NCI-H1048 (cell line): Measurements from ENCODE around the gene ZNF569.
"Not testable (repeated sequence)": the region's sequence is repeated elsewhere in the genome, so short reads cannot be mapped to it uniquely, and the experiment has no call there.

Experiments
- DNase-seq: peaks from one replicate; lab custom pipeline; 2025; lab: John Stamatoyannopoulos, UW

ZNF569 gene

DNA sequence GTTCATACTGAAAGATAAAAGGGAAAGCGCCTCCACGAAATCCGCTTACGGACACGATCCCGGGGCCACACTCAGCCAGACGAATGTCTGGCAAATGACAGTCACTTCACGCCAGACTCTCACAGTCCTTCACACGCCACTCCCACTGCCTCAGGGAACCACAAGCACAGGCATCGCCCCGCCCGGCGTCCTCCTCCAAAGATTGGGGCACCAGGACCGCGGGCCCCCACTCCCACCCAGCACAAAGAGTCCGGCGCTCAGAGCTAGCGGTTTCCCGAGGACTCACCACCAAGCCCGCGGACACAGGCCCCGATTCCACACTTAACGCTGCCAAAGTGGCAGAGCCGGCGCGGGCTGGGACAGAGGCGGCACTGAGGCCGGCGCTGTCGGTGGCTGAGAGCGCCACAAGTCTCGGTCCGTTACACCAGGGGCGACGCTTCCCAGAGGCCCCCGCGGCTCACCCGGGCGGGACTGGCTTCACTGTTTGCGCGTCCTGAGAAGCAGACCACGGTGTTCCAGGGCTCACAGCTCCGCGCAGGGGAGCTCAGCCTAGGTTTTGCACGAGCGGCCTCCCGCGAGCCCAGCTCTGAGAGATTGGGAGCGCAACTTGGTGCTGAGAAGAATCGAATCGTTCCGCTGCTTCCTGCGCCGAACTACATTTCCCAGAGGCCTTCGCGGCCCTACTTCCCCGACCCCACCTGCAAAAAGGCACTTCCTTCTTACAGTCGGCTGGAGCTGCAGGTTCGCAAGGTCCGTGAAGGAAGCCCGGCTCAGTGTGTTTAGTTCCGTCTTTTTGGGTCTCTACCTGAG, at the start of gene ZNF569:
ZNF569 (minus strand) TSS at position 647 of the 810 bp plus-strand sequence. CDS start 22,523 bp downstream, outside the sequence.
- DNase-seq, result peak; percentile 74

DNA sequence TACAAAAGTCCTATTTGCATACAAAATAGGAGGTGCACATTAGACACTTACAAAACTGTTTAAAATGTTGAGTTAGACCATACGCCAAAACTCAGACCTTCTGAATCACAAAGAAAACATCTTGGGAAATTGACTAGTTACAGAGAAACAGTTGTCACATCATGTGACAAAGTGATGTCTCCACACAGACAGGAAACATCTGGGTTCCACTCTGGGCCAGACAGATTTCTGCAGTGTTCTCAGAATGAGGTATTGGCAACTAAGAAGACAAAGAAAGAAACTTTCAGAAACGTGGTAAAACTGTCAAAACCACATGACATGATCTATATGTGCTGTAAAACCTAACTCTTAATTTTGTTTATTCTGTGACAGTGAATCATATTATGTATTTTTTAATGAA, 46.2 kb upstream of the ZNF569 start:
- DNase-seq, result no peak

DNA sequence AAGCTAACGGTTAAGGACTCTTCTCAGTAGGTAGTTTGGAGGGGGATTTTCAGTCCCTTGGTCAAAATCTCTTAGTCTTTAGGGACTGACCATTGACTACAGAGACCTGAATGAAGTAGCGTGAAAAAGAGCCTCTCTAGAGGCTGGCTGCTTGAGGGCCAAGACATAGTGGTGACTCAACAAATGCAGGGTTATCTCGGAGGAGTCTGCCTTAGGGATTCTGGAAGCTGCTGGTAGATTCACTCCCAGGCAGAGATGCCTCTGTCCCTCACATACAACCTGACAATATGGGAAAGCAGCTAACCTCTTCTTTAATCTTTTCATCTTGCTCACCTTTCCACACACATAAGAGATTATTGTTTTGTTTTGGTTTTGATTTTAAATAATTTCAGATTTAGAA, 44.6 kb upstream of the ZNF569 start:
- DNase-seq, result no peak

DNA sequence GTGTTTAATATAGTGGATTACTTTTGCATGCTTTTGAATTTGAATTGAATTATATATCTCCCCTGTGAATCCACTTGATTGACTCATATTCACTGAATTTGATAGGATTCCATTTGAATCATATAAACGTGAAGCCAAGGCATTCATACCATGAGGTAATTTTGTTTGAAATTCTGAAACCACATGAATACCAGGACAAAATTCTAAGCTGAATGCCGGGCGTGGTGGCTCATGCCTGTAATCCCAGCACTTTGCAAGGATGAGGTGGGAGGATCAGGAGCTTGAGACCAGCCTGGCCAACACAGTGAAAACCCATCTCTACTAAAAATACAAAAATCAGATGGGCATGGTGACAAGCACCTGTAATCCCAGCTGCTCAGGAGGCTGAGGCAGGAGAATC, 43.9 kb upstream of the ZNF569 start:
- DNase-seq, result no peak

DNA sequence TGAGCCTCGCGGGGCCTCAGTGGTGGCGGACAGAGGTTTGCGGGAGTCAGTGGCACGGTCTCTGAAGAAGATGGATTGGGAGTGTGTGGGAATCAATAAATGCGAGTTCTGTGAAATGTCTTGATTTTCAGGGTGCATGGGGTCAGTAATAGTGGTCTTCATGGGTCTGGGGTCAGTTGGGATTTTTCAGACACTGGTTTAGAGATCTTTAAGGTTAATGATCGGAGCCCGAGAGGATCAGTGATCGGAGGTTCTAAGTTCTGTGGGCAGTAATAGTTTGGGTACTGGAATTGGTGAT, 39.9 kb upstream of the ZNF569 start:
- DNase-seq, result no peak

DNA sequence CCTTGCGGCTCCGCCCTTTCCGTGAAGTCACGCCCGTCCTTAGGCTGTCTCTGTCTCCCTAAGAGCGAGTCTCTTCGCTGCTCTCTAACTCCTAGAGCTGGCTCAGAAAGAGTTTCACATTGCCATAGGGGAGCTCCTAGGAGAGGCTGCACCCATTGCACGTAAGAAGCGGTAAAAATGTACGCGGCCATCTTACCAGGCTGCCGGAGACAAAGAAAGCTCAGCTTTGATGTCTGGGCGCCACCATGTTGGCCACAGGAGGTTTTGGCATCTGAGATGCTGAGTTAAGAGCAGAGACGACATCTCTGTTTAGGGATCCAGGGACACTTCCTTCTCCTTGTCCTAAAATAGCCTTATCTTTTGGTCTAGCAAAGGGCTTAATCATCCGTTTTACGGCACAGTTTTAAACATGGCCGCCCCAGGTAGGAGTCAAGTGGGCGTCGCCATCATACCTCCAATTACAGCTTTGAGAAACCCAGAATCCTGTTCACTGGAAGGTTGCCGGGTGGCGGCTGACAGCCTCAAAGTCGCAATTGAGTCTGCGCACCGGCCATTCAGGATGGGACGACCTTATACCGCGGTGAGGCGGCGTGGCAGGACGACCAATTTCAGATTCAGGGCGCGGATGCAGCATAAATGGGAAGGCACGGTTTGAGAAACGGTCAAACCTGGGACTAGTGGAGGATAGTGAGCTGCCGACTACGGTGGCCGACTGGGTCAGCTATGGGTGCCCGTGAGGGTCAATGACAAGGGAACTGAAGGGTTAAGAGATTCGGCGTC, 39.3 kb upstream of the ZNF569 start, which contains the start of gene ZNF793:
ZNF793 (plus strand) TSS at position 553 of the 780 bp plus-strand sequence. CDS start 16,501 bp downstream, outside the sequence.
- peak; percentile 4 for DNase-seq

DNA sequence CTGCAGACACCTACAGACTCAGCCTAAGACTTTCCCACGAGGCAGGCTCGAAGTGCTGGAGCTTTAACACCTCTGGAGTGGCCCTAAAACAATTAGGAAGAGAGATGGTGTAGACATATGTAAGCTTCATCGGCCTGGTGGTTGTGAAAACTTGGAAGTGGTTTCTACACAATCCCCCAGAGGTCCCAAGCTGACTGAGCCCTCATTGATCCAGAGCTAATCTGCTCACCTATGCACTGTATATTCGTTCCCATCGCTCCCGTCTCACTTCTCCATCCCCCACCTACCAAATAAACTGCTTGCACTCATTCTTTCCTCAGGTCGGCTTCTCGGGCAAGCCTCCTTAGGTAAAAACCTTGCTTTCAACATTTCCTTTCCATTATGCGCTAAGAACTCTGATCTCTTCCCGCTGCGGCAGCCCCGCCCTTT, 38.7 kb upstream of the ZNF569 start:
- DNase-seq, result no peak

DNA sequence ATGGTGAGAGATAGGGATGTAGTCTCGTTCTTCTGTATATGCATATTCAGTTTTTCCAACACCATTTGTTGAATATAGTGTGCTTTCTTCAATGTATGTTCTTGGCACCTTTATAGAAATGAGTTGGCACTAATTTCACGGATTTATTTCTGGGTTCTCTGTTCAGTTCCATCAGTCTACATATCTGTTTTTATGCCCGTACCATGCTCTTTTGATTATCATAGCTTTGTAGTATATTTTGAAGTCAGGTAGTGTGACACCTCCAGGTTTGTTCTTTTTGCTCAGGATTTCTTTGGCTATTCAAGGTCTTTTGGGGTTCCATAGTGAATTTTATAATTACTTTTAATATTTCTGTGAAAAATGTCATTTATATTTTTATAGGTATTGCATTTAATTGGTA, 25.0 kb upstream of the ZNF569 start:
- no peak for DNase-seq

DNA sequence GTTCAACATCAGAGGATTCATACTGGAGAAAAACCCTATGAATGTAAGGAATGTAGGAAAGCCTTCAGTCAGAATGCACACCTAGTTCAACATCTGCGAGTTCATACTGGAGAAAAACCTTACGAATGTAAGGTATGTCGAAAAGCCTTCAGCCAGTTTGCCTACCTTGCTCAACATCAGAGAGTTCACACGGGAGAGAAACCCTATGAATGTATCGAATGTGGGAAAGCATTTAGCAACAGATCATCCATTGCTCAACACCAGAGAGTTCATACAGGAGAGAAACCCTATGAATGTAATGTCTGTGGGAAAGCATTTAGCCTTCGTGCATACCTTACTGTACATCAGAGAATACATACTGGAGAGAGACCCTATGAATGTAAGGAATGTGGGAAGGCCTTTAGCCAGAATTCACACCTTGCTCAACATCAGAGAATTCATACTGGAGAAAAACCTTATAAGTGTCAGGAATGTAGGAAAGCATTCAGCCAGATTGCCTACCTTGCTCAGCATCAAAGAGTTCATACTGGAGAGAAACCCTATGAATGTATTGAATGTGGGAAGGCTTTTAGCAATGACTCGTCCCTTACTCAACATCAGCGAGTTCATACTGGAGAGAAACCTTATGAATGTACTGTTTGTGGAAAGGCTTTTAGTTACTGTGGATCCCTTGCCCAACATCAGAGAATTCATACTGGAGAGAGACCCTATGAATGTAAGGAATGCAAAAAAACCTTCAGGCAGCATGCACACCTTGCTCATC, 17.3 kb upstream of the ZNF569 start:
- no peak for DNase-seq

DNA sequence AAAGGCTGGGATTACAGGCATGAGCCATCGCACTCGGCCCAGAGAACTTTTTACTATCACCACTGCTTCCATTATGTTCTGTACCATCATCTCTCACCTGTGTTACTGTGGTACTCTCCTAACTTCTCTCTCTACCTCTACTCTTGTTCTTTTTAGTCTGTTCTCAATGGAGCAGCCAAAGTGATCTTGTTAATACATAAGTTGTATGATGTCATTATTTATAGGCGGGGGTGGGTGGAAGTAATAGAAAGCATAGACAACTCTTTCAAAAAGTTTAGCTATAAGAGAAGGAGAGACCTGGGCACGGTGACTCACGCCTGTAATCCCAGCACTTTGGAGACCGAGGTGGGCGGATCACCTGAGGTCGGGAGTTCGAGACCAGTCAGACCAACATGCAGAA, 4.9 kb upstream of the ZNF569 start:
- DNase-seq, result no peak

DNA sequence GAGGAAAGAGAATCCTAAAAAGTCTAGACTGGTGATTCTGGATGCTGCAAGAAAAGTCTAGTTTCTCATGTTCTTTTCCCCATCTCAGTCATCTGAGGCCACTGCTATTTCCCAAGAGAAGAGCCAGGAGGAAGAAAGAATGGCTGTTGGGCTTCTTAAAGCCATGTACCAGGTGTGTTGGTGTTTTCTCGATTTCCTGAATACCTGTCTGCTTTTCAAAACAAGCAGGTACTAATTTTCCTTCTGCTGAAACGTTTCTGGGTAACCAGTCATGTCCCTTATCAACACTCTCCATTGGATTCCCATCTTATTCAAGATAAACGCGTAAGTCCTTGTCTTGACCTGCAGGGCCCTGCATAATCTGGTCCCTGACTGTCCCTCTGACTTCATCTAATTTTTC, 3.0 kb upstream of the ZNF569 start:
- no peak for DNase-seq

DNA sequence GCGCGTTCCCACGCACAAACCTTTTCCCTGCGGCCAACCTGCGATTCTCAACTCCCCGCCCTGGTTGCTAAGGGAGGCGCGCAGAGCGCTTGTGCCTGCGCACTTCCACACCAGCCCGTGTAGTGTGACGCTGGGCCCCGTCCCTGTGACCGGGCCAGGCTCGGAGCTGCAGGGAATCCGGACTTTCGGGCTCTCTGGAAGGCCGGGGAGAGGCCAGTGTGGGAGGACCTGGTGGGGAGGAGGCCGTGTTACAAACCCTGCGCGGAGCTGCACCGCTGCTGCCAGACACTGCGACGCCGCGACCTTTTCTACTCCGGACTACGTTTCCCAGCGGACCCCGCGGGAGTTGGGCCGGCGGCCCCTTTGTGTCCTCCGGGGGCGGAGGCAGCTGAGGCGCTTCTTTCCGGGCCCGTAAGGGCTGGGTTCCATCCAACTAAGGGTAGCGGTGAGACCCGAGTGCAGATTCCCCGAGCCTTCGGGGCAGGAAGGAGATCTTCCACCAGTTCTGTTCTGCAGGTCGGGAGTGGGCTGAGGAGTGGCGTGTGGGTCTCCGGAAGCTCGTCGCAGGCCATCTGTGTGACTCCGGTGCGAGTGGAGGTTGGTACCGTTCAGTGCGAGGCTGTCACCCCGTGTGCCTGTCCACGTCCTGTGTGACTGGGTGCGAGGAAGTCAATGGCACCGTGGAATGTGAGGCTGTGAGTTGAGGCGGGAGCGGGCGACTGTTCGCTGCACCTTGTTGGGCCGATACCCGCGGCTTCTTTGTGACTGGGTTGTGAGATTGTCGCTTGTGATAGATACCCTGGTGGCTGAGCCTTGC, 1.9 kb upstream of the ZNF569 start, which contains the start of gene ZNF570:
ZNF570 (plus strand) TSS at position 396 of the 817 bp plus-strand sequence. CDS start 999 bp downstream, outside the sequence.
- peak; percentile 42 for DNase-seq

DNA sequence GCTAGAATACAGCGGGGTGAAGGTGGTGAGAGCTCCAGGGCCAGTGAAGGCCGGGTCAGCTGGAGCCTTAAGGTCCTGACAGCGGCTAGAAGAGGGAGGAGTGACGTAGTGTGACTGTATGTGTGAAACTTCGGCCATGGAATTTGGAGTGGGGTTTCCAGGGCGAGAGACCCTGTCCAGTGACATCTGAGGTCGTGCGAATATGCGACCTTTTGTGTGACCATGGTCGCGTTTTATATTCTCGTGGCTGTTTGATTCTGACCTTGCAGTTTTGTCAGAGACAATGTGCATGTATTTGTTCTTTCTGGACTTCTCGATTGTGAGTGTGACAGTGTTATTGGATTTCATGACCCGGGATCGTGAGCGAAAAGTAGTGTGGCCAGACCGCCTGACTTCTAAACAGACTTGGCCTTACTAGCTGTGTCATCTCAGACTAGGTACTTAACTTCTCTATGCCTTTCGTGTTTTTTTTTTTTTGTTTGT, 405 bp upstream of the ZNF569 start:
- DNase-seq, result no peak

DNA sequence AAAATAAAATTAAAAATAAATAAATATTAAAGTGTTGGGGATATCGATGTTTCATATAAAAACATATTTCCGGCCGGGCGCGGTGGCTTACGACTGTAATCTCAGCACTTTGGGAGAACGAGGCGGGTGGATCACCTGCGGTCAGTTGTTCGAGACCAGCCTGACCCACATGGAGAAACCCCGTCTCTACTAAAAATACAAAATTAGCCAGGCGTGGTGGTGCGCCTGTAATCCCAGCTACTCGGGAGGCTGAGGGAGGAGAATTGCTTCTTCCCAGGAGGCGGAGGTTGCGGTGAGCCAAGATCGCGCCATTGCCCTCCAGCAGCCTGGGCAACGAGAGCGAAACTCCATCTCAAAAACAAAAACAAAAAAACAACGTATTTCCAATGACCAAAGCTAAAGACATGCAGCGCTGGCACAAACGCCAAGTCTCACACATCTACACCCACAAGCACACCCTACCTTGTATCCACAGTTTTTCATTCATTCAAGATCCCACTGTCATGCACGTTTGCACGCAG, 907 bp downstream of the ZNF569 start:
- no peak for DNase-seq

DNA sequence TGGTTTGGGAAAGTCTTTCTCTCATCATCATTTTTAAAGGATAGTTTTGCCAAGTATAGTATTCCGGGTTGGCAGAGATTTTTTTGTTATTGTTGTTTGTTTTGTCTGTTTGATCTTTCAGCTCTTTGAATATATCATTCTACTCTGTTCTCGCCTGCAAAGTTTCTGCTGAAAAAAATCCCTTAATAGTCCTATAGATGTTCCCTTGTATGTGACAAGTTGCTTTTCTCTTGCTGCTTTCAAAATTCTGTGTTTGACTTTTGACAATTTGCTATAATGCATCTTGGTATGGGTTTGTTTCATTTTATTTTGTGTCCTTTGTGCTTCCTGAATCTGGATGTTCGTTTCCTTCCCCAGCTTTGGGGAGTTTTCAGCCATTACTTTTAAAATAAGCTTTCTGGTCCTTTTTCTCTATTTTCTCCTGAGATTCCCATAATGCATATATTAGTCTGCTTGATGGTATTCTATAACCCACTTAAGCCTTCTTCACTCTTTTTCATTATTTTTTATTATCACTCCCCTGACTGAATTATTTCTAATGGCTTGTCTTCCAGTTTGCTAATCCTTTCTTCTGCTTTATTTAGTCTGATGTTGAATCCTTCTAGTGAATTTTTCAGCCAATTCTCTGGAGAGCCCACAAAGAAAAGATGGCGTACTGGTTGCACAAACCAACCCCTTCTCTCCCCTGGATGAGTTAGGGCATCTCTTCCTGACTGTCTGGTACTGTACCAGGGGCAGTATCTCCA, 14.6 kb downstream of the ZNF569 start:
- no peak for DNase-seq

DNA sequence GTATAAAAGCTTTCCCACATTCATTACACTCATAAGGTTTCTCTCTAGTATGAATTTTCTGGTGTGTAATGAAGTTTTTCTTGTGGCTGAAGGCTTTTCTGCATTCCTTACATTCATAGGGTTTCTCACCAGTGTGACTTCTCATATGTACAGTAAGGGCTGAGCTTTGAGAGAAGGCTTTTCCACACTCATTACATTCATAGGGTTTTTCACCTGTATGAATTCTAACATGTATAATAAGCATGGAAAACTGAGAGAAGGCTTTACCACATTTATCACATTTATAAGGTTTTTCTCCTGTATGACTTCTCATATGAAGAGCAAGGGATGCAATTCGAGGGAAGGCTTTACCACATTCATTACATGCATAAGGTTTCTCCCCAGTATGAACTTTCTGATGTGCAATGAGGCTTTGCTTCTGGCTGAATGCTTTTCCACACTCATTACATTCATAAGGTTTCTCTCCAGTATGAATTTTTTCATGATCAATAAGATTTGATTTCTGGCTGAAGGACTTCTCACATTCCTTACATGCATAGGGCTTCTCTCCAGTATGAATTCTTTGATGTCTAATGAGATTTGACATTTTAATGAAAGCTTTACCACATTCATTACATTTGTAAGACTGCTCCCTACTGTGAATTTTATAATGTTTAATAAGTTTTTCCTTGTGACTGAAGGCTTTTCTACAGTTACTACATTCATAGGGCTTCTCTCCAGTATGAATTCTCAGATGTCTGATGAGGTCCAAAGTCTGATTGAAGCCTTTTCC, 53.7 kb downstream of the ZNF569 start:
- no peak for DNase-seq

DNA sequence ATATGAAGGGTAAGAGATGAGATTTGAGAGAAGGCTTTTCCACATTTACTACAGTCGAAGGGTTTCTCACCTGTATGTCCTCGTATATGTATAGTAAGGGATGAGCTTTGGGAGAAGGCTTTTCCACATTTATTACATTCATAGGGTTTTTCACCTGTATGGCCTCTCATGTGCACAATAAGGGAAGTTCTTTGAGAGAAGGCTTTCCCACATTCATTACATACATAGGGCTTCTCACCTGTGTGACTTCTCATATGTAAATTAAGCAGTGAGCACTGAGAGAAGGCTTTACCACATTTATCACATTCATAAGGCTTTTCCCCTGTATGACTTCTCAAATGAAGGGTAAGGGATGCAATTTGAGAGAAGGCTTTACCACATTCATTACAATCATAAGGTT, 54.5 kb downstream of the ZNF569 start:
- no peak for DNase-seq

DNA sequence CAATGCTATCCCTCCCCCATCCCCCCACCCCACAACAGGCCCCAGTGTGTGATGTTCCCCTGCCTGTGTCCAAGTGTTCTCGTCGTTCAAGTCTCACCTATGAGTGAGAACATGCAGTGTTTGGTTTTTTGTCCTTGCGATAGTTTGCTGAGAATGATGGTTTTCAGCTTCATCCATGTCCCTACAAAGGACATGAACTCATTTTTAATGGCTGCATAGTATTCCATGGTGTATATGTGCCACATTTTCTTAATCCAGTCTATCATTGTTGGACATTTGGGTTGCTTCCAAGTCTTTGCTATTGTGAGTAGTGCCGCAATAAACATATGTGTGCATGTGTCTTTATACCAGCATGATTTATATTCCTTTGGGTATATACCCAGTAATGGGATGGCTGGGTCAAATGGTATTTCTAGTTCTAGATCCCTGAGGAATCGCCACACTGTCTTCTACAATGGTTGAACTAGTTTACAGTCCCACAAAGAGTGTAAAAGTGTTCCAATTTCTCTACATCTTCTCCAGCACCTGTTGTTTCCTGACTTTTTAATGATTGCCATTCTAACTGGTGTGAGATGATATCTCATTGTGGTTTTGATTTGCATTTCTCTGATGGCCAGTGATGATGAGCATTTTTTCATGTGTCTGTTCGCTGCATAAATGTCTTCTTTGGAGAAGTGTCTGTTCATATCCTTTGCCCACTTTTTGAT, 61.0 kb downstream of the ZNF569 start:
- not testable (repeated sequence) for DNase-seq

DNA sequence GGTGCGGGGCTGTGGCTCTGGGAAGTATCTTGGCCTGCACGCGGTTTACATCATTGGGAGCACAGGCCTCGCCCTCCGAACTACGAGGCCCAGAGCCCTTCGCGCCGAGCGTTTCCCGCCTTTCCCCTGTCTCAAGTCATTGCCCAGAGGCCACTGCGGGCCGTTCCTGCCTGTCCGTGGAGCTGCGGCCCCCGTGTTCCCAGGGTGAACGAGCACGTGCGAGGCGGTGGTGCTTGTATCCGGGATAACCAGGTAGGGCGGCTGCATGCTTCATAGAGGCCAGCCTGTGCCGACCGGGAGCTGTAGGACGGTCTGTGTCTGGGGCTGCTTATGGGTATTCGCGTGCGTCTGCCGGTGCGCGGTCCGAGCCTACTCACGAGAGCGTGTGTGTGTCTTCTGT, 63.8 kb downstream of the ZNF569 start:
- DNase-seq, result no peak
